HepG2 (cell line): ENCODE results near the gene ASMT. TPM values are rescaled to one million over a fixed set of nuclear protein-coding genes. Genes with fewer than 3 reads are reported as not detected.

ENCODE experiments used
- ATAC-seq: fragments of 200-7000 bp; cut with Tn5 transposase; 3 replicates; pipeline ENCODE4 v1.9.1; 2020; ENCODE audit warnings: mild to moderate bottlenecking, moderate library complexity
- BruUV-seq: library from RNA; stranded (reverse); fragments of 400-500 nt; replicated peaks from 2 replicates; lab custom pipeline; 2021; lab: Mats Ljungman, UMichigan
- CTCF ChIA-PET: fragments of 300-600 bp; formaldehyde crosslinking; extraction: SDS; loops from one replicate; lab custom pipeline; 2021; ENCODE audit warnings: low total read pairs, inconsistent platforms, low intra/inter-chr PET ratio; lab: Yijun Ruan, JAX
- POLR2A ChIA-PET: fragments of 350-600 bp; sonication (Branson Sonifier 250); formaldehyde crosslinking; loops from one replicate; lab custom pipeline; 2020; ENCODE audit warnings: antibody characterized with exemption, inconsistent platforms; lab: Yijun Ruan, JAX
- DNase-seq: peaks from one replicate; pipeline ENCODE4 v3.0.0-alpha.2; 2015; ENCODE audit warnings: low spot score
- FAIRE-seq: peaks from 3 replicates; lab custom pipeline; 2011; peaks lifted over from hg19 to GRCh38; lab: Jason Lieb, UNC
- H2AFZ ChIP-seq: one replicate; pipeline ENCODE4 v1.6.1; 2011; ENCODE audit warnings: low read length, inconsistent platforms
- H3K27ac ChIP-seq: fragments of 300-600 bp; 3 replicates; pipeline ENCODE4 v1.8.0; 2011; ENCODE audit warnings: mixed run types, mild to moderate bottlenecking, mixed read lengths, low read length, inconsistent platforms; ENCODE audit not compliant: insufficient read depth; ENCODE audit errors: extremely low read length
- H3K27me3 ChIP-seq, 2 experiments: fragments of 200-600 bp in 1 of 2; 2 replicates in 1 of 2; 3 replicates in 1 of 2; pipeline versions ENCODE4 v1.6.0 to v1.8.0; 2011; ENCODE audit warnings: low read length in 2 of 2, mild to moderate bottlenecking in 2 of 2, moderate library complexity in 2 of 2, inconsistent platforms in 1 of 2; ENCODE audit not compliant: insufficient read depth in 2 of 2, control insufficient read depth in 1 of 2
- H3K36me3 ChIP-seq, 2 experiments: fragments of 200-600 bp in 1 of 2; replicated peaks in 1 of 2; 2 replicates in 1 of 2; 3 replicates in 1 of 2; pipeline versions ENCODE4 v1.5.1 to v1.8.0; 2011; ENCODE audit warnings: low read length in 2 of 2, inconsistent platforms in 1 of 2; ENCODE audit not compliant: insufficient read depth in 2 of 2, control insufficient read depth in 1 of 2
- H3K4me1 ChIP-seq: 2 replicates; pipeline ENCODE4 v1.5.1; 2012; ENCODE audit warnings: low read length, inconsistent platforms; ENCODE audit not compliant: insufficient read depth
- H3K4me2 ChIP-seq: 2 replicates; pipeline ENCODE4 v1.6.0; 2011; ENCODE audit warnings: low read depth, low read length, inconsistent platforms
- H3K4me3 ChIP-seq, 3 experiments: fragments of 200-600 bp in 1 of 3; sonication (generic), shearing (Covaris generic) in 1 of 3; replicated peaks in 1 of 3; 2 replicates each; pipeline ENCODE4 v1.5.1; 2011 to 2016; ENCODE audit warnings: low read length in 3 of 3, inconsistent platforms in 2 of 3, low read depth in 2 of 3, mild to moderate bottlenecking in 2 of 3, control low read depth in 1 of 3, mixed read lengths in 1 of 3; ENCODE audit not compliant: insufficient read depth in 1 of 3
- H3K79me2 ChIP-seq: one replicate; pipeline ENCODE4 v1.6.1; 2011; ENCODE audit warnings: low read length, inconsistent platforms; ENCODE audit not compliant: insufficient read depth
- H3K9ac ChIP-seq: 2 replicates; pipeline ENCODE4 v1.6.0; 2011; ENCODE audit warnings: mild to moderate bottlenecking, low read depth, low read length, inconsistent platforms; ENCODE audit not compliant: insufficient read depth
- H3K9me3 ChIP-seq: 2 replicates; pipeline ENCODE4 v1.5.1; 2012; ENCODE audit warnings: mild to moderate bottlenecking, low read length
- H4K20me1 ChIP-seq: 2 replicates; pipeline ENCODE4 v1.6.0; 2011; ENCODE audit warnings: inconsistent platforms, mild to moderate bottlenecking, low read length, moderate library complexity; ENCODE audit not compliant: insufficient read depth
- ATF1 ChIP-seq: IDR thresholded peaks from 2 replicates; pipeline ENCODE4 v1.6.1; 2016; ENCODE audit warnings: mild to moderate bottlenecking, control low read depth
- DR1 ChIP-seq: sonication (generic); formaldehyde crosslinking; IDR thresholded peaks from 2 replicates; pipeline ENCODE4 v1.8.0; 2021; ENCODE audit warnings: mild to moderate bottlenecking, missing genetic modification reagents, inconsistent platforms
- HNF4G ChIP-seq, 2 experiments: sonication (generic) in 1 of 2; formaldehyde crosslinking in 1 of 2; IDR thresholded peaks; 2 replicates each; pipeline versions ENCODE4 v1.4.0 to v1.6.1; 2011 to 2020; ENCODE audit warnings: borderline replicate concordance in 2 of 2, low read depth in 2 of 2, mild to moderate bottlenecking in 2 of 2, low read length in 1 of 2, missing genetic modification reagents in 1 of 2, moderate library complexity in 1 of 2
- KDM5B ChIP-seq: sonication (generic); formaldehyde crosslinking; IDR thresholded peaks from 2 replicates; pipeline ENCODE4 v1.4.0; 2020; ENCODE audit warnings: missing genetic modification reagents, mild to moderate bottlenecking, borderline replicate concordance
- NCOR1 ChIP-seq: fragments of 200-600 bp; sonication (generic); IDR thresholded peaks from 2 replicates; pipeline ENCODE4 v1.7.0; 2017; ENCODE audit warnings: antibody characterized with exemption, low read length, borderline replicate concordance
- STAG1 ChIP-seq: sonication (generic); formaldehyde crosslinking; IDR thresholded peaks from 2 replicates; pipeline ENCODE4 v1.4.0; 2020; ENCODE audit warnings: missing genetic modification reagents
- TBX3 ChIP-seq: fragments of 450-650 bp; IDR thresholded peaks from 2 replicates; pipeline ENCODE4 v1.6.1; 2017; ENCODE audit warnings: antibody characterized with exemption, mild to moderate bottlenecking, inconsistent platforms, borderline replicate concordance
- TRIM24 ChIP-seq: sonication (generic); formaldehyde crosslinking; IDR thresholded peaks from 2 replicates; pipeline ENCODE4 v1.8.0; 2022; ENCODE audit warnings: mild to moderate bottlenecking, missing genetic modification reagents
- ZNF331 ChIP-seq: sonication (generic); formaldehyde crosslinking; IDR thresholded peaks from 2 replicates; pipeline ENCODE4 v1.4.0; 2020; ENCODE audit warnings: missing genetic modification reagents
- WGBS: methylation state at CpG from one replicate; pipeline ENCODE4 v1.1.6; 2017; ENCODE audit warnings: low lambda C conversion rate; 5-methylcytosine and 5-hydroxymethylcytosine counted together
- in situ Hi-C: cut with HindIII; loops from 2 replicates; pipeline ENCODE4 v1.10.0; 2017; ENCODE audit warnings: low pct_unique_long_range_greater_than_20kb; ENCODE audit not compliant: extremely low pct_ligation_motif_present
- intact Hi-C: fragments of 100-400 bp; cut with micrococcal nuclease; formaldehyde crosslinking; loops from one replicate; pipeline ENCODE4 v1.10.0; 2022; ENCODE audit not compliant: unreplicated experiment
- polyA plus RNA-seq, 8 experiments: library from polyadenylated mRNA; depleted of rRNA in 3 of 8; stranded (reverse) in 7 of 8; unstranded in 1 of 8; fragments of >200 nt; fragmentation: Illumina TruSeq in 4 of 8; extraction: Trizol in 4 of 8; gene quantifications; 2 replicates each; pipeline versions ENCODE4 v1.2.1 to v1.2.3, GENCODE V29; 2011 to 2016; ENCODE audit warnings: low read depth in 4 of 8, missing spikeins in 1 of 8, mixed read lengths in 1 of 8; ENCODE audit not compliant: insufficient read depth in 1 of 8
- total RNA-seq, 5 experiments: library from RNA; depleted of rRNA; stranded (reverse); fragments of >200 nt; fragmentation: Illumina TruSeq; extraction: Trizol; gene quantifications; 2 replicates each; pipeline ENCODE4 v1.2.3, GENCODE V29; 2016; ENCODE audit warnings: low read depth in 1 of 5
- TF ChIP-seq, protein P1 (sequence below): sonication (generic); formaldehyde crosslinking; IDR thresholded peaks from 2 replicates; pipeline ENCODE4 v1.4.0; 2020; ENCODE audit warnings: mild to moderate bottlenecking, low read depth, missing genetic modification reagents
- TF ChIP-seq, protein P2 (sequence below), 2 experiments: sonication (generic) in 1 of 2; formaldehyde crosslinking in 1 of 2; IDR thresholded peaks; 2 replicates each; pipeline versions ENCODE4 v1.6.1 to v1.9.0; 2014 to 2022; ENCODE audit warnings: antibody characterized with exemption in 1 of 2, borderline replicate concordance in 1 of 2, inconsistent platforms in 1 of 2, low read depth in 1 of 2, missing genetic modification reagents in 1 of 2

Gene ASMT
- total and polyA plus RNA-seq, 2 of the 13 experiments (the other 11 are each of a cell fraction or from before 2014, with no cell fraction given) = 0.04 TPM; not detected in 1

DNA sequence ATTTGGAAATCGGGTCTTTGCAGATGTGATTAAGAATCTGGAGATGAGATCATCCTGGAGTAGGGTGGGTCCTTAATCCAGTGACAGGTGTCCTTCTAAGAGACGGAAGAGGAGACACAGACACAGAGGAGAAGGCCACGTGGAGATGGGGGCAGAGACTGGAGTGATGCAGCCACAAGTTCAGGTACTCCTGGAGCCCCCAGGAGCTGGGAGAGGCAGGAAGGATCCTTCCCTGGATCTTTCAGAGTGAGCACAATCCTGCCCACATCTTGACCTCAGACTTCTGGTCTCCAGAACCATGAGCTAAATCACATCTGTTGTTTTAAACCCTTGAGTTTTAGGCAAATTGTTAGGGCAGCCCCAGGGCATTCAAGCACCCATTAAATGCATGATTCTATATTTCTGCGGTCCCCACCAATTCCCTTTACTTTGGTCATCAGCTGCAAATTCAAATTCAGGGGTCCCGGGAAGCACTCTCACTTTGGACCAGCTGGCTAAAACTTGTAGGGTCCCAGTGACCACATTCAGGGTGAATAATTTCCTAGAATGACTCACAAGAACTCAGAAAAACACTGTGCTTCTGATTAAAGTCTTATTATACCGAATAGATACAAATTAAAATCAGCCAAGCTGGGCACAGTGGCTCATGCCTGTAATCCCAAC, 36.2 kb upstream of the ASMT start:
- Histone ChIP-seq H3K9ac (no peak overlapping the region), H3K4me2 (no peak overlapping the region), H3K27ac (no peak overlapping the region), H3K36me3 (no peaks in the 10 kb centered on the region), H4K20me1 (no peaks in the 10 kb centered on the region), H2AFZ (no peak overlapping the region), H3K79me2 (no peaks in the 10 kb centered on the region), H3K4me3 (no peak overlapping the region), H3K27me3 (no peaks in the 10 kb centered on the region), H3K4me1 (peaks cover 8% of the 10 kb centered on the region), H3K9me3 (no peaks in the 10 kb centered on the region)
- in situ Hi-C loops (no loop called here), intact Hi-C loops (no loop called here)
- DNase-seq = no peak
- POLR2A ChIA-PET = no interaction called here
- no peak for ATAC-seq
- WGBS = 9% methylated on average over 6 of the region's 6 CpGs
- no peak for TF ChIP-seq NCOR1
- no peak for TF ChIP-seq KDM5B (CRISPR knock-in tag)
- FAIRE-seq = no peak
- no TSS peak for BruUV-seq
- CTCF ChIA-PET = no interaction called here

DNA sequence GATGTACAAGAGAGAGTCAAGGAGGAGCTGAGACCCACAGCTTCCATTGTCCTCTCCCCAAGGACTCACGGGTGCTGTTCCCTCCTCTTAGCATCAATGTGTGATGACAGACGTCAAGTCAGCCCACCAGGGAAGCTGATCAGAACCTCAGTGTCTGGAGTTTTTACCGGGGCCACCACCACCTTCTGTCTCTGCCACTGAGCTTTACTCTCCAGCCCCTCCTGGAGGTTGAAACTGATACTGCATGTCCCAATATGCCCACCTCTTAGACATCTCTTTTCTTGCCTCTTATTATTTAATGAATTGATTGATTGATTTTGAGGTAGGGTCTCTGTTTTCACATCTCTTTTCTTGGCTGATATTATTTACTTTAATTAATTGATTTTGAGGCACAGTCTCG, 33.7 kb upstream of the ASMT start:
- under 1% methylated on average over 3 of the region's 4 CpGs for whole genome bisulfite sequencing
- ChIA-PET CTCF (no interaction called here), POLR2A (no interaction called here)
- Histone ChIP-seq H4K20me1 (no peaks in the 10 kb centered on the region), H3K4me1 (peaks cover 8% of the 10 kb centered on the region), H3K4me3 (no peak overlapping the region), H3K27me3 (no peaks in the 10 kb centered on the region), H3K9me3 (no peaks in the 10 kb centered on the region), H3K9ac (no peak overlapping the region), H3K36me3 (no peaks in the 10 kb centered on the region), H3K4me2 (no peak overlapping the region), H3K27ac (no peak overlapping the region), H3K79me2 (no peaks in the 10 kb centered on the region), H2AFZ (no peak overlapping the region)
- in situ Hi-C loops (loop anchor here (5.0 kb wide), 1 partner anchor 114 kb away; no protein-coding TSS in a partner anchor), intact Hi-C loops (loop anchor here (1.0 to 10.0 kb wide), 2 partner anchors 46 to 127 kb away; partner anchors contain the start of gene P2RY8)
- peak; percentile 80 for ATAC-seq
- no peak for FAIRE-seq
- no TSS peak for BruUV-seq
- peak; percentile 52 for DNase-seq
- TF ChIP-seq, protein P1, sequence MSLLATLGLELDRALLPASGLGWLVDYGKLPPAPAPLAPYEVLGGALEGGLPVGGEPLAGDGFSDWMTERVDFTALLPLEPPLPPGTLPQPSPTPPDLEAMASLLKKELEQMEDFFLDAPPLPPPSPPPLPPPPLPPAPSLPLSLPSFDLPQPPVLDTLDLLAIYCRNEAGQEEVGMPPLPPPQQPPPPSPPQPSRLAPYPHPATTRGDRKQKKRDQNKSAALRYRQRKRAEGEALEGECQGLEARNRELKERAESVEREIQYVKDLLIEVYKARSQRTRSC (CRISPR knock-in tag) = no peak
- TF ChIP-seq TBX3 = no peak
- no peak for TF ChIP-seq ATF1 (CRISPR knock-in tag)
- peak; percentile 56 for TF ChIP-seq STAG1 (CRISPR knock-in tag)
- no peak for TF ChIP-seq TRIM24
- no peak for TF ChIP-seq HNF4G (IDR thresholded peaks at IDR 0.05; ENCODE audit: borderline replicate concordance, low read depth, low read length)
- no peak for TF ChIP-seq HNF4G (CRISPR knock-in tag; IDR thresholded peaks at IDR 0.05; ENCODE audit: borderline replicate concordance, low read depth)
- no peak for TF ChIP-seq ZNF331 (CRISPR knock-in tag)
- TF ChIP-seq, protein P2, sequence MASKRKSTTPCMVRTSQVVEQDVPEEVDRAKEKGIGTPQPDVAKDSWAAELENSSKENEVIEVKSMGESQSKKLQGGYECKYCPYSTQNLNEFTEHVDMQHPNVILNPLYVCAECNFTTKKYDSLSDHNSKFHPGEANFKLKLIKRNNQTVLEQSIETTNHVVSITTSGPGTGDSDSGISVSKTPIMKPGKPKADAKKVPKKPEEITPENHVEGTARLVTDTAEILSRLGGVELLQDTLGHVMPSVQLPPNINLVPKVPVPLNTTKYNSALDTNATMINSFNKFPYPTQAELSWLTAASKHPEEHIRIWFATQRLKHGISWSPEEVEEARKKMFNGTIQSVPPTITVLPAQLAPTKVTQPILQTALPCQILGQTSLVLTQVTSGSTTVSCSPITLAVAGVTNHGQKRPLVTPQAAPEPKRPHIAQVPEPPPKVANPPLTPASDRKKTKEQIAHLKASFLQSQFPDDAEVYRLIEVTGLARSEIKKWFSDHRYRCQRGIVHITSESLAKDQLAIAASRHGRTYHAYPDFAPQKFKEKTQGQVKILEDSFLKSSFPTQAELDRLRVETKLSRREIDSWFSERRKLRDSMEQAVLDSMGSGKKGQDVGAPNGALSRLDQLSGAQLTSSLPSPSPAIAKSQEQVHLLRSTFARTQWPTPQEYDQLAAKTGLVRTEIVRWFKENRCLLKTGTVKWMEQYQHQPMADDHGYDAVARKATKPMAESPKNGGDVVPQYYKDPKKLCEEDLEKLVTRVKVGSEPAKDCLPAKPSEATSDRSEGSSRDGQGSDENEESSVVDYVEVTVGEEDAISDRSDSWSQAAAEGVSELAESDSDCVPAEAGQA (IDR thresholded peaks at IDR 0.05; ENCODE audit: low read depth) = no peak
- TF ChIP-seq, protein P2 (CRISPR knock-in tag; IDR thresholded peaks at IDR 0.05; ENCODE audit: borderline replicate concordance) = no peak
- no peak for TF ChIP-seq DR1 (CRISPR knock-in tag)
